H1 (cell line): ENCODE measurements around the gene CNDP2. TPM values are rescaled to one million over a fixed set of nuclear protein-coding genes. Genes with fewer than 3 reads are reported as not detected.

Source experiments
- CTCF ChIA-PET: fragments of 300-600 bp; sonication (Branson Sonifier 250); formaldehyde crosslinking; loops from one replicate; lab custom pipeline; 2021; ENCODE audit not compliant: partially characterized antibody; lab: Charles Lee
- POLR2A ChIA-PET: fragments of 300-600 bp; sonication (Branson Sonifier 250); formaldehyde crosslinking; loops from one replicate; lab custom pipeline; 2021; ENCODE audit warnings: inconsistent platforms; ENCODE audit not compliant: partially characterized antibody; lab: Charles Lee
- DNase-seq, 2 experiments: peaks; one replicate each; pipeline versions ENCODE4 v3.0.0 to v3.0.0-alpha.2; 2010 to 2022; ENCODE audit warnings: low spot score in 2 of 2, low read depth in 1 of 2, mixed read lengths in 1 of 2
- FAIRE-seq: peaks from 2 replicates; lab custom pipeline; 2011; peaks lifted over from hg19 to GRCh38; lab: Jason Lieb, UNC
- H2AFZ ChIP-seq: 2 replicates; pipeline ENCODE4 v1.8.1; 2012; ENCODE audit warnings: low read length, inconsistent platforms
- H2AK5ac ChIP-seq: 2 replicates; pipeline ENCODE4 v1.6.1; 2013; ENCODE audit warnings: low read depth, low read length
- H2BK120ac ChIP-seq: replicated peaks from 2 replicates; pipeline ENCODE3; 2013; ENCODE audit warnings: low read depth, low read length, inconsistent platforms
- H2BK12ac ChIP-seq: 2 replicates; pipeline ENCODE4 v1.6.1; 2013; ENCODE audit warnings: low read depth, low read length
- H2BK15ac ChIP-seq: 2 replicates; pipeline ENCODE4 v1.6.1; 2013; ENCODE audit warnings: low read length
- H2BK20ac ChIP-seq: 2 replicates; pipeline ENCODE4 v1.6.1; 2013; ENCODE audit warnings: low read length
- H2BK5ac ChIP-seq: 2 replicates; pipeline ENCODE4 v1.6.1; 2013; ENCODE audit warnings: low read depth, low read length
- H3K14ac ChIP-seq: 2 replicates; pipeline ENCODE4 v1.6.1; 2013; ENCODE audit warnings: inconsistent platforms; ENCODE audit not compliant: insufficient read length
- H3K18ac ChIP-seq: 2 replicates; pipeline ENCODE4 v1.6.1; 2013; ENCODE audit warnings: low read length; ENCODE audit errors: extremely low read depth
- H3K23ac ChIP-seq: 2 replicates; pipeline ENCODE4 v1.6.1; 2013; ENCODE audit warnings: inconsistent platforms; ENCODE audit not compliant: insufficient read length
- H3K23me2 ChIP-seq: 2 replicates; pipeline ENCODE4 v1.6.1; 2013; ENCODE audit warnings: low read depth, low read length
- H3K27ac ChIP-seq: 2 replicates; pipeline ENCODE4 v1.6.1; 2011; ENCODE audit warnings: low read depth, low read length, inconsistent platforms
- H3K27me3 ChIP-seq, 4 experiments: replicated peaks in 1 of 4; 1 replicate in 1 of 4; 2 replicates in 3 of 4; pipeline versions ENCODE4 v1.6.1 to v1.8.1; 2011 to 2013; ENCODE audit warnings: low read length in 3 of 4, mild to moderate bottlenecking in 3 of 4, inconsistent platforms in 2 of 4, mixed read lengths in 2 of 4, moderate library complexity in 1 of 4; ENCODE audit not compliant: control insufficient read depth in 3 of 4, insufficient read depth in 3 of 4; ENCODE audit errors: extremely low read depth in 1 of 4
- H3K36me3 ChIP-seq, 4 experiments: 2 replicates each; pipeline versions ENCODE4 v1.6.1 to v1.8.1; 2011 to 2013; ENCODE audit warnings: mild to moderate bottlenecking in 4 of 4, low read length in 3 of 4, moderate library complexity in 2 of 4, control low read depth in 1 of 4, inconsistent platforms in 1 of 4; ENCODE audit not compliant: insufficient read depth in 4 of 4, control insufficient read depth in 2 of 4
- H3K4ac ChIP-seq: replicated peaks from 2 replicates; pipeline ENCODE3; 2013; ENCODE audit warnings: low read length, low read depth, mixed read lengths, inconsistent platforms; ENCODE audit not compliant: insufficient read length
- H3K4me1 ChIP-seq, 4 experiments: replicated peaks in 1 of 4; 1 replicate in 1 of 4; 2 replicates in 3 of 4; pipeline versions ENCODE4 v1.6.1 to v1.8.1; 2011 to 2013; ENCODE audit warnings: low read length in 3 of 4, inconsistent platforms in 2 of 4, mixed read lengths in 1 of 4; ENCODE audit not compliant: insufficient read depth in 4 of 4, control insufficient read depth in 3 of 4
- H3K4me2 ChIP-seq, 2 experiments: 2 replicates each; pipeline versions ENCODE4 v1.6.1 to v1.8.1; 2011 to 2013; ENCODE audit warnings: low read depth in 2 of 2, low read length in 2 of 2, control low read depth in 1 of 2, inconsistent platforms in 1 of 2, mild to moderate bottlenecking in 1 of 2; ENCODE audit not compliant: insufficient read depth in 1 of 2
- H3K4me3 ChIP-seq, 4 experiments: fragments of 200-600, 300-600 bp in 1 of 4; sonication (generic), shearing (Covaris generic), sonication (Bioruptor Twin) in 1 of 4; 2 replicates each; pipeline versions ENCODE4 v1.5.1 to v1.8.1; 2011 to 2016; ENCODE audit warnings: low read length in 4 of 4, low read depth in 3 of 4, control low read depth in 2 of 4, inconsistent platforms in 2 of 4, mild to moderate bottlenecking in 2 of 4, mixed read lengths in 1 of 4, moderate library complexity in 1 of 4; ENCODE audit not compliant: insufficient read depth in 2 of 4; ENCODE audit errors: extremely low read depth in 1 of 4
- H3K56ac ChIP-seq: replicated peaks from 2 replicates; pipeline ENCODE3; 2013; ENCODE audit warnings: low read depth, mild to moderate bottlenecking, mixed read lengths, low read length, inconsistent platforms; ENCODE audit not compliant: insufficient read length
- H3K79me1 ChIP-seq: 2 replicates; pipeline ENCODE4 v1.6.1; 2013; ENCODE audit warnings: low read depth, low read length, control low read depth
- H3K79me2 ChIP-seq, 2 experiments: 2 replicates each; pipeline versions ENCODE4 v1.6.1 to v1.8.1; 2012 to 2013; ENCODE audit warnings: low read length in 2 of 2, mild to moderate bottlenecking in 2 of 2, inconsistent platforms in 1 of 2; ENCODE audit not compliant: insufficient read depth in 2 of 2, control insufficient read depth in 1 of 2
- H3K9ac ChIP-seq, 4 experiments: replicated peaks in 1 of 4; 1 replicate in 1 of 4; 2 replicates in 3 of 4; pipeline versions ENCODE4 v1.6.1 to v1.8.1; 2011 to 2013; ENCODE audit warnings: low read depth in 3 of 4, low read length in 3 of 4, control low read depth in 2 of 4, mild to moderate bottlenecking in 2 of 4, moderate library complexity in 2 of 4, inconsistent platforms in 1 of 4; ENCODE audit errors: extremely low read depth in 1 of 4
- H3K9me3 ChIP-seq, 2 experiments: 2 replicates each; pipeline versions ENCODE4 v1.6.1 to v1.8.1; 2012 to 2013; ENCODE audit warnings: mild to moderate bottlenecking in 2 of 2, moderate library complexity in 2 of 2, control low read depth in 1 of 2, inconsistent platforms in 1 of 2, low read depth in 1 of 2, low read length in 1 of 2, mixed read lengths in 1 of 2; ENCODE audit not compliant: insufficient read depth in 2 of 2
- H4K20me1 ChIP-seq, 2 experiments: replicated peaks in 1 of 2; 2 replicates each; pipeline versions ENCODE3 to v1.8.1; 2011 to 2013; ENCODE audit warnings: inconsistent platforms in 2 of 2, low read length in 2 of 2, mild to moderate bottlenecking in 1 of 2; ENCODE audit not compliant: insufficient read depth in 2 of 2, control insufficient read depth in 1 of 2
- H4K5ac ChIP-seq: 2 replicates; pipeline ENCODE4 v1.6.1; 2013; ENCODE audit warnings: low read length, low read depth, mixed read lengths, inconsistent platforms; ENCODE audit not compliant: insufficient read length
- H4K8ac ChIP-seq: 2 replicates; pipeline ENCODE4 v1.8.0; 2013; ENCODE audit warnings: mild to moderate bottlenecking, moderate library complexity, low read length, inconsistent platforms; ENCODE audit not compliant: insufficient read depth; ENCODE audit errors: extremely low read depth
- H4K91ac ChIP-seq: replicated peaks from 2 replicates; pipeline ENCODE3; 2013; ENCODE audit warnings: low read length, mixed read lengths, inconsistent platforms; ENCODE audit not compliant: insufficient read length
- CTCF ChIP-seq, 3 experiments: IDR thresholded peaks; 1 replicate in 2 of 3; 2 replicates in 1 of 3; pipeline versions ENCODE4 v1.5.1 to v1.6.1; 2011; ENCODE audit warnings: low read length in 3 of 3, mild to moderate bottlenecking in 3 of 3, inconsistent platforms in 2 of 3, low read depth in 1 of 3, moderate library complexity in 1 of 3; ENCODE audit not compliant: insufficient read depth in 1 of 3; ENCODE audit errors: control extremely low read depth in 1 of 3
- RAD21 ChIP-seq, 2 experiments: IDR thresholded peaks in 1 of 2; conservative IDR thresholded peaks in 1 of 2; 2 replicates each; pipeline ENCODE4 v1.6.1; 2011; ENCODE audit warnings: low read depth in 2 of 2, low read length in 2 of 2, improper control_type of control experiment in 1 of 2, inconsistent platforms in 1 of 2, mild to moderate bottlenecking in 1 of 2, moderate library complexity in 1 of 2
- SIN3A ChIP-seq, 2 experiments: IDR thresholded peaks in 1 of 2; conservative IDR thresholded peaks in 1 of 2; 2 replicates each; pipeline ENCODE4 v1.6.1; 2011 to 2012; ENCODE audit warnings: low read length in 2 of 2, improper control_type of control experiment in 1 of 2, low read depth in 1 of 2, mild to moderate bottlenecking in 1 of 2
- TCF12 ChIP-seq: IDR thresholded peaks from 2 replicates; pipeline ENCODE4 v1.6.1; 2011; ENCODE audit warnings: low read depth, mild to moderate bottlenecking, low read length
- WGBS, 2 experiments: shearing (Covaris generic) in 1 of 2; methylation state at CpG; one replicate each; pipeline versions ENCODE4 v1.1.6 to v1.1.7; 2013 to 2015; ENCODE audit warnings: low lambda C conversion rate in 2 of 2, mixed read lengths in 2 of 2, inconsistent platforms in 1 of 2, low coverage in 1 of 2, missing lambda C conversion rate in 1 of 2; ENCODE audit not compliant: insufficient replicate concordance in 2 of 2, insufficient coverage in 1 of 2, insufficient read length in 1 of 2; ENCODE audit errors: extremely low coverage in 1 of 2, missing lambda C conversion rate in 1 of 2; 5-methylcytosine and 5-hydroxymethylcytosine counted together
- polyA plus RNA-seq, 7 experiments: library from polyadenylated mRNA; depleted of rRNA in 3 of 7; stranded (reverse) in 5 of 7; unstranded in 2 of 7; fragments of >200 nt in 5 of 7; fragments of 200-250 nt in 2 of 7; gene quantifications; 1 replicate in 5 of 7; 2 replicates in 1 of 7; 4 replicates in 1 of 7; pipeline versions ENCODE4 v1.2.1 to v1.2.3, GENCODE V29; 2011 to 2013; ENCODE audit warnings: missing spikeins in 2 of 7, mixed read lengths in 2 of 7
- total RNA-seq: library from RNA; stranded (reverse); fragmentation: NEBNext Ultra II Directional; extraction: Animal tissue kit (Norgen Biotek cat#: 25700); gene quantifications from 2 replicates; pipeline ENCODE4 v1.2.1, GENCODE V29; 2021

Gene CNDP2
- total and polyA plus RNA-seq, 2 of the 8 experiments (the other 6 are each of a cell fraction or from before 2014, with no cell fraction given): 71.8 to 243 TPM

- H4K5ac ChIP-seq: no peak overlapping the region
- TF ChIP-seq RAD21 (IDR thresholded peaks at IDR 0.05 in 1 of 2, conservative IDR thresholded peaks at IDR 0.05 in 1 of 2; ENCODE audit: low read depth in 2 of 2, low read length in 2 of 2): peak; percentile 88 to 91
- peak; percentile 31 to 84 (median 81) for TF ChIP-seq CTCF (IDR thresholded peaks at IDR 0.05; ENCODE audit: control extremely low read depth in 1 of 3, insufficient read depth in 1 of 3, low read depth in 1 of 3, low read length in 3 of 3)
- TF ChIP-seq TCF12: 0 out of 2 replicates have a peak, but pooled peaks have one; percentile 21
- no peak for TF ChIP-seq SIN3A (conservative IDR thresholded peaks at IDR 0.05 in 1 of 2, IDR thresholded peaks at IDR 0.05 in 1 of 2; ENCODE audit: low read depth in 1 of 2, low read length in 2 of 2)
- H2AFZ ChIP-seq: no peak overlapping the region
- no peak overlapping the region for H3K4me3 ChIP-seq
- peaks cover 17 to 23% of the 10 kb centered on the region in 2 experiments for H3K79me2 ChIP-seq
- H3K18ac ChIP-seq: no peak overlapping the region
- H3K27ac ChIP-seq: no peak overlapping the region
- H3K9ac ChIP-seq: no peak overlapping the region
- no peak overlapping the region for H4K8ac ChIP-seq
- peak in 1 of 2 experiments; percentile 42 for DNase-seq
- H3K4me1 ChIP-seq: peaks cover 2 to 11% (median 5%) of the 10 kb centered on the region in 4 experiments; a peak in 5 of 7 replicates
- H3K79me1 ChIP-seq: peaks cover 5% of the 10 kb centered on the region; the same call in 1 of the 2 replicates
- H3K23ac ChIP-seq: no peak overlapping the region
- no peak overlapping the region for H2BK20ac ChIP-seq
- H2BK5ac ChIP-seq: no peak overlapping the region
- no peaks in the 10 kb centered on the region for H3K9me3 ChIP-seq
- no peak overlapping the region for H4K91ac ChIP-seq
- H4K20me1 ChIP-seq: peaks cover 0 to 3% of the 10 kb centered on the region in 2 experiments
- H3K56ac ChIP-seq: no peak overlapping the region
- no peak overlapping the region for H2BK15ac ChIP-seq
- H3K36me3 ChIP-seq: no peaks in the 10 kb centered on the region
- no peak overlapping the region for H2AK5ac ChIP-seq
- H2BK120ac ChIP-seq: no peak overlapping the region
- ChIA-PET CTCF (interaction anchor here (0.9 to 7.4 kb wide), 22 partner anchors 10 to 318 kb away, joined by 3 to 98 read pairs (median 3); partner anchors contain the start of gene DIPK1C), POLR2A (interaction anchor here (1.1 kb wide), 1 partner anchor 17 kb away, joined by 3 read pairs; no protein-coding TSS in a partner anchor)
- H2BK12ac ChIP-seq: no peak overlapping the region
- WGBS, 2 experiments: 38% methylated on average over 1 of the region's 1 CpG; no CpG with 5 or more reads in 1 of the 2 experiments
- H3K4me2 ChIP-seq: no peak overlapping the region
- no peak overlapping the region for H3K4ac ChIP-seq
- H3K14ac ChIP-seq: no peak overlapping the region
- H3K27me3 ChIP-seq: no peaks in the 10 kb centered on the region
- peaks cover 2% of the 10 kb centered on the region; the same call in 1 of the 2 replicates for H3K23me2 ChIP-seq
- FAIRE-seq: no peak
Observed at GRCh38 chr18:74493689-74494088, 2.5 kb upstream of the CNDP2 start.
